ENCODE results near the gene OR4D2. TPM values are rescaled to one million over a fixed set of nuclear protein-coding genes. Genes with fewer than 3 reads are reported as not detected.

OR4D2 gene
- polyA plus RNA-seq, 3 donors: not detected

DNA sequence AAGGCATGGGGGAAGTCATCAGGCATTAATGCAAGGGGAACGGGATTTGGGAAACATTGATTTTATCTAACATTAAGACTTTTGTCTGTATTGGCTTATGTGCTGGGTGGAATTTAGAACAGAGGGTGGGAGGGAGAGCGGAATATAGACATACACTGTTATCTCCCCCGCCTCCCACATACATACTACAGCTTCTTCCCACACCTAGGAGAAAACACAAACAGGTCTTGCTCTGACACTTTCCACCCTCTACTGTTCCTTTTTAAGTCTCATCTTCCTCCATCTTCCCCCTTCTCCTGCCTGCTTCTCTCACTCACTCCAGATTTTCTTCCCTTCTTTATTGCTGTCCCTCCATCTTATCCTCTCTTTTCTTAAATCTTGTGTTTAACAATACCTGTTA, 18.2 kb upstream of the OR4D2 start:
- intact Hi-C loops (cut with micrococcal nuclease): no loop called here
- Histone ChIP-seq H3K36me3 (replicated peaks in 1 of 2; ENCODE audit: control insufficient read depth in 1 of 2, insufficient read depth in 2 of 2, low read length in 2 of 2) (no peaks in the 10 kb centered on the region), H3K4me1 (ENCODE audit: control insufficient read depth in 1 of 2, insufficient read depth in 2 of 2, low read length in 2 of 2) (peaks cover 12% of the 10 kb centered on the region in 2 donors), H3K27ac (ENCODE audit: low read depth in 1 of 2, low read length in 2 of 2) (no peak overlapping the region), H3K27me3 (ENCODE audit: control insufficient read depth in 2 of 2, insufficient read depth in 2 of 2, low read length in 2 of 2) (peaks cover 4 to 16% of the 10 kb centered on the region in 2 donors), H3K4me2 (replicated peaks; ENCODE audit: extremely low read depth, low read length, poor library complexity, severe bottlenecking) (no peak overlapping the region), H3K9me3 (replicated peaks in 1 of 2; ENCODE audit: control insufficient read depth in 1 of 2, insufficient read depth in 1 of 2, low read length in 2 of 2) (peaks cover 7 to 22% of the 10 kb centered on the region in 2 donors), H4K20me1 (ENCODE audit: insufficient read depth, low read length) (no peaks in the 10 kb centered on the region), H3K79me2 (ENCODE audit: insufficient read depth, low read length) (no peaks in the 10 kb centered on the region), H2AFZ (ENCODE audit: insufficient read depth, low read depth, low read length, poor library complexity, severe bottlenecking) (no peak overlapping the region), H3K9ac (ENCODE audit: insufficient read depth, low read length, poor library complexity, severe bottlenecking) (no peak overlapping the region), H3K4me3 (replicated peaks in 1 of 3; ENCODE audit: low read depth in 2 of 3, low read length in 3 of 3) (no peak overlapping the region)
- H3K36me3 Mint-ChIP-seq: no peaks in the 10 kb centered on the region
- H3K4me3 Mint-ChIP-seq: no peak overlapping the region
- TF ChIP-seq, protein P1, sequence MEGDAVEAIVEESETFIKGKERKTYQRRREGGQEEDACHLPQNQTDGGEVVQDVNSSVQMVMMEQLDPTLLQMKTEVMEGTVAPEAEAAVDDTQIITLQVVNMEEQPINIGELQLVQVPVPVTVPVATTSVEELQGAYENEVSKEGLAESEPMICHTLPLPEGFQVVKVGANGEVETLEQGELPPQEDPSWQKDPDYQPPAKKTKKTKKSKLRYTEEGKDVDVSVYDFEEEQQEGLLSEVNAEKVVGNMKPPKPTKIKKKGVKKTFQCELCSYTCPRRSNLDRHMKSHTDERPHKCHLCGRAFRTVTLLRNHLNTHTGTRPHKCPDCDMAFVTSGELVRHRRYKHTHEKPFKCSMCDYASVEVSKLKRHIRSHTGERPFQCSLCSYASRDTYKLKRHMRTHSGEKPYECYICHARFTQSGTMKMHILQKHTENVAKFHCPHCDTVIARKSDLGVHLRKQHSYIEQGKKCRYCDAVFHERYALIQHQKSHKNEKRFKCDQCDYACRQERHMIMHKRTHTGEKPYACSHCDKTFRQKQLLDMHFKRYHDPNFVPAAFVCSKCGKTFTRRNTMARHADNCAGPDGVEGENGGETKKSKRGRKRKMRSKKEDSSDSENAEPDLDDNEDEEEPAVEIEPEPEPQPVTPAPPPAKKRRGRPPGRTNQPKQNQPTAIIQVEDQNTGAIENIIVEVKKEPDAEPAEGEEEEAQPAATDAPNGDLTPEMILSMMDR (IDR thresholded peaks at IDR 0.05): no peak
- peak overlapping the region in 1 of 7 donors; percentile 68 for H3K27ac Mint-ChIP-seq
- WGBS (ENCODE audit: insufficient coverage): 100% methylated on average over 1 of the region's 3 CpGs
- peaks cover 14 to 31% (median 17%) of the 10 kb centered on the region in 3 donors for H3K27me3 Mint-ChIP-seq (ENCODE audit: low read depth in 3 of 3)
- H3K4me1 Mint-ChIP-seq: peaks cover 14% of the 10 kb centered on the region
- H3K9me3 Mint-ChIP-seq: peaks cover 20 to 32% (median 25%) of the 10 kb centered on the region in 7 donors
- DNase-seq: no peak

DNA sequence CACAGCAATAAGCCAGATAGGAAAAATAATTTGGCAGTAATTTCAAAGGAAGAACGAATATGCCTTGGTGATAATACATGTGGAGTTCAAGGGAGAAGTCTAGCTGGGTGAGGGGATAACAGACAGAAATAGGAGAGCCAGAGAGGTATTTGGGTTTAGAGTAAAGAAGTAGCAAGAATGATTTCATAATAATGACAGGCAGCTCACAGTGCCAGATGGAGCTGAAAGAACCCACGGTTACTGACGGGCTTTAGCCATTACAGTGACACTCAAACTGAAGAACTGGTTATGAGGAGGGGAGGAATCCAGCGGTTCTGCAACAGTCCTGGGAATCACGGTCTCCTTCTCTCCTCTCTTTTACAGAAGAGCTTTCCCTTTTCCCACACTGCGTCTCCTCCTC, 16.4 kb upstream of the OR4D2 start:
- H3K36me3 ChIP-seq (replicated peaks in 1 of 2; ENCODE audit: control insufficient read depth in 1 of 2, insufficient read depth in 2 of 2, low read length in 2 of 2): no peaks in the 10 kb centered on the region
- H3K4me2 ChIP-seq (replicated peaks; ENCODE audit: extremely low read depth, low read length, poor library complexity, severe bottlenecking): no peak overlapping the region
- H3K27ac ChIP-seq (ENCODE audit: low read depth in 1 of 2, low read length in 2 of 2): no peak overlapping the region
- no peak overlapping the region for H3K4me3 ChIP-seq (replicated peaks in 1 of 3; ENCODE audit: low read depth in 2 of 3, low read length in 3 of 3)
- intact Hi-C loops (cut with micrococcal nuclease): no loop called here
- peaks cover 10 to 27% (median 15%) of the 10 kb centered on the region in 3 donors for H3K27me3 Mint-ChIP-seq (ENCODE audit: low read depth in 3 of 3)
- H3K9ac ChIP-seq (ENCODE audit: insufficient read depth, low read length, poor library complexity, severe bottlenecking): no peak overlapping the region
- peaks cover 4 to 9% of the 10 kb centered on the region in 2 donors for H3K27me3 ChIP-seq (ENCODE audit: control insufficient read depth in 2 of 2, insufficient read depth in 2 of 2, low read length in 2 of 2)
- TF ChIP-seq, protein P1 (IDR thresholded peaks at IDR 0.05): no peak
- H3K9me3 Mint-ChIP-seq: peaks cover 8 to 16% (median 12%) of the 10 kb centered on the region in 7 donors
- no peak overlapping the region for H3K27ac Mint-ChIP-seq
- H3K4me1 Mint-ChIP-seq: peaks cover 20% of the 10 kb centered on the region
- 100% methylated on average over 2 of the region's 6 CpGs for WGBS (ENCODE audit: insufficient coverage)
- no peaks in the 10 kb centered on the region for H4K20me1 ChIP-seq (ENCODE audit: insufficient read depth, low read length)
- H3K79me2 ChIP-seq (ENCODE audit: insufficient read depth, low read length): no peaks in the 10 kb centered on the region
- H3K4me1 ChIP-seq (ENCODE audit: control insufficient read depth in 1 of 2, insufficient read depth in 2 of 2, low read length in 2 of 2): peaks cover 12 to 15% of the 10 kb centered on the region in 2 donors
- no peaks in the 10 kb centered on the region for H3K36me3 Mint-ChIP-seq
- H3K4me3 Mint-ChIP-seq: no peak overlapping the region
- H2AFZ ChIP-seq (ENCODE audit: insufficient read depth, low read depth, low read length, poor library complexity, severe bottlenecking): peak overlapping the region; percentile 17
- peaks cover 0 to 6% of the 10 kb centered on the region in 2 donors for H3K9me3 ChIP-seq (replicated peaks in 1 of 2; ENCODE audit: control insufficient read depth in 1 of 2, insufficient read depth in 1 of 2, low read length in 2 of 2)
- DNase-seq: no peak

Data from CD14-positive monocyte (primary cell).